Motor neuron (in vitro differentiated cells): ENCODE measurements around the gene ZNF778. TPM values are rescaled to one million over a fixed set of nuclear protein-coding genes. Genes with fewer than 3 reads are reported as not detected.
"Not testable (repeated sequence)": the region's sequence is repeated elsewhere in the genome, so short reads cannot be mapped to it uniquely, and the experiment has no call there.

Source experiments
- ATAC-seq, 8 experiments: fragments of 200-7000 bp; cut with Tn5 transposase; replicated peaks in 6 of 8; 2 replicates each; pipeline ENCODE4 v1.8.0; 2021; ENCODE audit warnings: mild to moderate bottlenecking in 8 of 8, moderate library complexity in 8 of 8
- H3K27ac ChIP-seq, 2 donors: fragments of 250-450 bp; sonication (Bioruptor Pico); 2 replicates each; pipeline ENCODE4 v1.9.0; 2021; ENCODE audit warnings: antibody characterized with exemption in 2 of 2, mild to moderate bottlenecking in 2 of 2, moderate library complexity in 1 of 2
- H3K4me1 ChIP-seq, 2 donors: fragments of 250-450 bp; sonication (Bioruptor Pico); replicated peaks in 1 of 2; 2 replicates each; pipeline ENCODE4 v1.6.1; 2021; ENCODE audit warnings: antibody characterized with exemption in 2 of 2, mild to moderate bottlenecking in 2 of 2, moderate library complexity in 1 of 2
- H3K4me3 ChIP-seq, 5 donors: fragments of 250-450 bp; sonication (Bioruptor Pico); 2 replicates each; pipeline ENCODE4 v1.9.0; 2021; ENCODE audit warnings: antibody characterized with exemption in 5 of 5, mild to moderate bottlenecking in 5 of 5, moderate library complexity in 4 of 5
- WGBS, 10 experiments: fragments of 450-650 bp; shearing (Covaris generic); methylation state at CpG; one replicate each; pipeline ENCODE4 v1.0.0; 2022; 5-methylcytosine and 5-hydroxymethylcytosine counted together
- in situ Hi-C, 9 experiments: fragments of 400-800 bp; cut with MboI; loops; one replicate each; pipeline ENCODE4 v1.15.0; 2021; ENCODE audit warnings: low sequenced_read_pairs in 9 of 9, low pct_unique_long_range_greater_than_20kb in 2 of 9; ENCODE audit not compliant: unreplicated experiment in 9 of 9
- total RNA-seq, 8 experiments: library from RNA; unstranded; fragments of 300-600 nt; gene quantifications; 2 replicates each; pipeline versions ENCODE4 v1.2.3 to v1.2.4, GENCODE V29; 2022

The ZNF778 gene
- total RNA-seq, 8 experiments from 2014 or later, result 6.8 to 14.7 (median 9.0) TPM

GRCh38 chr16:89219365-89219764 lies 1.9 kb downstream of the ZNF778 start:
- WGBS, 10 experiments, result 50 to 100% (median 95%) methylated on average over 1 to 4 of the region's 5 CpGs; no CpG with 5 or more reads in 3 of the 10 experiments
- Histone ChIP-seq H3K4me3 (no peak overlapping the region), H3K4me1 (peaks cover 11 to 14% of the 10 kb centered on the region in 2 donors), H3K27ac (no peak overlapping the region)
- in situ Hi-C loops, result loop anchor here in 2 of 9 experiments (25.0 kb wide), 2 partner anchors 282 to 482 kb away; no protein-coding TSS in a partner anchor
- ATAC-seq, result no peak

DNA sequence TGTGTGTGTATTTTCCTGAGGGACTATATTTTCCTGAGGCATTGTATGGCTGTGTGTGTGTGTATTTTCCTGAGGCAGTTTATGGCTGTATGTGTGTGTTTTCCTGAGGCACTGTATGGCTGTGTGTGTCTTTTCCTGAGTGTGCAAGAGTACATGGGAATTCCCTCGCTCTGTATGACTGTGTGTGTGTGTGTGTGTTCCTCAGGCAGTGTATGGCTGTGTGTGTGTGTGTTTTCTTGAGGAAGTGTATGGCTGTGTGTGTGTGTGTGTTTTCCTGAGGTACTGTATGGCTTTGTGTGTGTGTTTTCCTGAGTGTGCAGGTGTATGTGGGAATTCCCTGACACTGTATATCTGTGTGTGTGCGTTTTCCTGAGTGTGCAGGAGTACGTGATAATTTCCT lies 4.1 kb downstream of the ZNF778 start:
- Histone ChIP-seq H3K4me1 (peaks cover 5 to 8% of the 10 kb centered on the region in 2 donors), H3K4me3 (no peak overlapping the region), H3K27ac (no peak overlapping the region)
- 60 to 100% (median 86%) methylated on average over 1 to 2 of the region's 3 CpGs; no CpG with 5 or more reads in 5 of the 10 experiments for WGBS, 10 experiments
- no peak for ATAC-seq
- in situ Hi-C loops, result loop anchor here in 2 of 9 experiments (25.0 kb wide), 2 partner anchors 284 to 484 kb away; no protein-coding TSS in a partner anchor

GRCh38 chr16:89222931-89223330 lies 5.4 kb downstream of the ZNF778 start:
- Histone ChIP-seq H3K4me1 (peaks cover 5 to 6% of the 10 kb centered on the region in 2 donors), H3K4me3 (no peak overlapping the region), H3K27ac (no peak overlapping the region)
- ATAC-seq, result peak in 2 of 8 experiments; percentile 22 to 35
- WGBS, 10 experiments, result 92 to 100% (median 100%) methylated on average over 1 to 7 of the region's 21 CpGs; no CpG with 5 or more reads in 5 of the 10 experiments
- in situ Hi-C loops, result loop anchor here in 2 of 9 experiments (25.0 kb wide), 2 partner anchors 286 to 486 kb away; no protein-coding TSS in a partner anchor

DNA sequence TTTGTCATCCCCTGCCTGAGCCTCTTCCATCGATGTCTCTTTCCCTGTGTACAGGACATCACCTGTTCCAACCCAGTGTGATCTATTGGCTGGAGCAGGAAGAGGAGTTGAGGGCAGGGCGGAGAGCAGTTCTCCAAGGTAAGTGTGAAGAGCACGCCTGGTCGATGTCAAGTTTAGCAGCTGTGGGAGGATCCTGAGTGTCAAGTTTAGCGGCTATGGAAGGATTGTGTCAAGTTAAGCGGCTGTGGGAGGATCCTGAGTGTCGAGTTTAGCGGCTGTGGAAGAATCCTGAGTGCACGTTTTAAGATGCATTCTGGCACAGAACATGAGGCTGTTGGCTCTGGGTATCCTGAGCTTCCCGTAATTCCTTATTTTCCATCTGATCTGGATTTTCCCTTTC lies 7.2 kb downstream of the ZNF778 start:
- no peak for ATAC-seq
- in situ Hi-C loops, result loop anchor here in 2 of 9 experiments (25.0 kb wide), 3 partner anchors 263 to 487 kb away; partner anchors contain the start of gene ANKRD11 (in 1 of the 2)
- no peak overlapping the region for H3K27ac ChIP-seq
- WGBS, 10 experiments, result 90 to 100% (median 94%) methylated on average over 1 to 8 of the region's 10 CpGs; no CpG with 5 or more reads in 5 of the 10 experiments
- no peaks in the 10 kb centered on the region for H3K4me1 ChIP-seq
- H3K4me3 ChIP-seq, result no peak overlapping the region

GRCh38 chr16:89230255-89230654 lies 12.8 kb downstream of the ZNF778 start:
- 86 to 100% (median 94%) methylated on average over 2 to 9 of the region's 14 CpGs; no CpG with 5 or more reads in 7 of the 10 experiments for WGBS, 10 experiments
- no peak for ATAC-seq
- no peak overlapping the region for H3K27ac ChIP-seq
- in situ Hi-C loops, result loop anchor here in 1 of 9 experiments (25.0 kb wide), 1 partner anchor 257 kb away; the partner anchor contains the start of gene ANKRD11
- H3K4me3 ChIP-seq, result no peak overlapping the region
- H3K4me1 ChIP-seq, result no peaks in the 10 kb centered on the region

DNA sequence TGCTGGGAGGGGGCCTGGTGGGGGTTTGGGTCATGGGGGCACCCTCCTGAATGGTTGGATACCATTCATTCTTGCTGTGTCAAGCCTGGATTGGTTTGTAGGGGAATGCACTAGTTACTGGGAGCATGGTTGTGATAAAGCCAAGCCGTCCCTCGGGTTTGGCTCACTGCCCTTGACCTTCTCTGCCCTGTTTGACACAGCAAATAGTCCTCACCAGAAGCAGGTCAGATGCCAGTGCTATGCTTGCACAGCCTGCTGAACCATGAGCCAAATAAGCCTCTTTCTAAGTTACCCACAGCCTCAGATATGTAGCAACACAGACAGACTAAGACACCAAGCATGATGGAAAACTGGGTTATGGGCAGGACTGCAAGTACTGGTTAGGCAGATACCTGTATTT lies 14.6 kb downstream of the ZNF778 start:
- Histone ChIP-seq H3K4me3 (no peak overlapping the region), H3K4me1 (no peaks in the 10 kb centered on the region), H3K27ac (no peak overlapping the region)
- in situ Hi-C loops, result loop anchor here in 1 of 9 experiments (25.0 kb wide), 1 partner anchor 255 kb away; the partner anchor contains the start of gene ANKRD11
- WGBS, 10 experiments, result 50 to 100% (median 100%) methylated on average over 1 to 2 of the region's 2 CpGs; no CpG with 5 or more reads in 7 of the 10 experiments
- no peak for ATAC-seq

DNA sequence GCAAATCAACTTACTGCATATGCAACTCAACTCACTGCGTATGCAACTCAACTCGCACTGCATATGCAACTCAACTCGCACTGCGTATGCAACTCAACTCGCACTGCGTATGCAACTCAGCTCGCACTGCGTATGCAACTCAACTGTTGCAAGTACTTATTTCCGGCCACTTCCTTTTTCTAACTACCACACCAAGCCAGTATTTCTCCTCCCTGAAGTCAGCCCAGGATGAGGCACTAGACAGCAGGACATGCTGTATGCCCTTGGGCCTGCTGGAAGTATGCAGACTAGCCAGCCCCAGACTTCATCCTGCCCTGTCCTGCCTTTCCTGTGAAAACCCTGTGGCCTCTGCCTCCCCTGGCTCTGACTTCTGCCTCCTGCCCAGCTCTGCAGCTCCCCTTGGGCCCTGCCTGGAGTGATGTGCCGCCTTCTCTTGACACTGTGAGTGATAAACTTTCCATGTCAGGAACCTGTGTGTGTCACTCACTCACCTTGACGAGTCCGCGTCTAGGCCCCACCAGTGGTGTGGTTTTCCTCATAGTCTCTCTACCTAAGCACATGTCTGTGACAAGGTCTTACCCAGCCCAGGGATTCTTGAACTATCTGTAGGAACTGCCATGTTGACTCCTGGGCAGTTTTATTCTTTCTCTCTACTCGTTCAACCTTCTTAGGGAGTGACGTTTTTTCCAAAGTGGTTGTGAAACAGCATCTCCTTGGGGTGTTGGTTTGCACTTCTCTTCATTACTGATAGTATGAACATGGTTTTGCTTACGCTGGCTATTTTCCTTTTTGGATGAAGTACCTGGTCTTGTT lies 16.4 kb downstream of the ZNF778 start:
- in situ Hi-C loops, result loop anchor here in 1 of 9 experiments (25.0 kb wide), 1 partner anchor 253 kb away; the partner anchor contains the start of gene ANKRD11
- H3K4me3 ChIP-seq, result no peak overlapping the region
- WGBS, 10 experiments, result 86 to 100% (median 97%) methylated on average over 2 to 14 of the region's 16 CpGs
- no peak for ATAC-seq
- no peak overlapping the region for H3K27ac ChIP-seq
- H3K4me1 ChIP-seq, result no peaks in the 10 kb centered on the region

DNA sequence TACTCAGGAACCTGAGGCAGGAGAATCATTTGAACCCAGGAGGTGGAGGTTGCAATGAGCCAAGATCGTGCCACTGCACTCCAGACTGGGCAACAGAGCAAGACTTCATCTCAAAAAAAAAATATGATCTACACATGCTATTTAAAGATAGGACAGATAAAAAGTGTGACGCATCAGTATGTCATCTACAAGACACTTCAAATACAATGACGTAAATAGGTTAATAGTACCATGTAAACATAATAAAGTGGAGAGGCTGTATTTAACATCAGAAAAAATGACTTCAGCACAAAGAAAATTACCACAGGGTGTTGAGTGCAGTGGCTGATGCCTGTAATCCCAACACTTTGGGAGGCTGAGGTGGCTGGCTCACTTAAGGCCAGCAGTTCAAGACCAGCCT lies 20.2 kb downstream of the ZNF778 start:
- H3K27ac ChIP-seq, result no peak overlapping the region
- 83 to 100% (median 100%) methylated on average over 1 to 3 of the region's 3 CpGs; no CpG with 5 or more reads in 2 of the 10 experiments for WGBS, 10 experiments
- in situ Hi-C loops, result loop anchor here in 1 of 9 experiments (25.0 kb wide), 1 partner anchor 250 kb away; the partner anchor contains the start of gene ANKRD11

DNA sequence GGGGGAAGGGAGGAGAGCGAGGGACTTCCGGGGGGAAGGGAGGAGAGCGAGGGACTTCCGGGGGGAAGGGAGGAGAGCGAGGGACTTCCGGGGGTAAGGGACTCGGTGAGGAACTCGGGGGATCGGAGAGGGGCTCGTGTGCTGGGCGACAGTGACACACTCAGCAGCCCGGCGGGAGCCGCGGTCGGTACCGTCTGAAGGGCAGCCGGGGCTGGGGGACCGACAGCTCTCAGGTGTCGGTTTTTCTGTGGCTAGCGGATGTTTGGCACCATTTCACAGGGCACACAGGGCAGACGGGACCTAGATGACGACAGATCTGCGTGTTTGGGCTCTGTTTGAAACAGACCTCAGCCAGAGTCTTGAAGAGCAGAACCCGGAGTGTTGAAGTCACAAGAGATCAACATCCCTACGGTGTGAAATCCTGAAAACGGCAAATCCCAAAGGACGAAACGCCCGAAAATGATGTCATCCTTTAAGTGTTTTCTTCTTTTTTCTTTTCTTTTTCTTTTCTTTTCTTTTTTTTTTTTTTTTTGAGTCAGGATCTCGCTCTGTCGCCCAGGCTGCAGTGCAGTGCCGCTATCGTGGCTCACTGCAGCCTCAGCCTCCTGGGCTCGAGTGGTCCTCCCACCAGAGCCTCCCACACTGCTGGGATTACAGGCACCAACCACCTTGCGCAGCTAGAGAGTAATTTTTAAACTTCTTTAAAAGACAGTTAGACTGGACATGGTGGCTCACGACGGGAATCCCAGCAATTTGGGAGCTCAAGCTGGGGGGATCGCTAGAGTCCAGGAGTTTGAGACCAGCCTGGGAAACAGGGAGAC lies 23.9 kb downstream of the ZNF778 start:
- H3K27ac ChIP-seq, result peak overlapping the region; percentile 84 to 89
- H3K4me3 ChIP-seq, result peak overlapping the region; percentile 61 to 96 (median 91)
- H3K4me1 ChIP-seq, result peaks cover 0 to 2% of the 10 kb centered on the region in 2 donors
- WGBS, 10 experiments, result 0 to 32% (median 7%) methylated on average over 2 to 17 of the region's 39 CpGs
- ATAC-seq, result peak; percentile 70 to 90 (median 84)
- in situ Hi-C loops, result loop anchor here in 1 of 9 experiments (25.0 kb wide), 1 partner anchor 246 kb away; the partner anchor contains the start of gene ANKRD11

More for the DNA sequence above, 20.2 kb downstream of the ZNF778 start:
- no peak overlapping the region for H3K4me3 ChIP-seq
- no peak for ATAC-seq
- H3K4me1 ChIP-seq, result peaks cover 0 to 2% of the 10 kb centered on the region in 2 donors

GRCh38 chr16:89242795-89243200 lies 25.3 kb downstream of the ZNF778 start:
- 20 to 40% methylated on average over 1 to 2 of the region's 12 CpGs; no CpG with 5 or more reads in 8 of the 10 experiments for WGBS, 10 experiments
- H3K4me1 ChIP-seq, result peaks cover 0 to 2% of the 10 kb centered on the region in 2 donors
- in situ Hi-C loops, result loop anchor here in 1 of 9 experiments (25.0 kb wide), 1 partner anchor 245 kb away; the partner anchor contains the start of gene ANKRD11
- ATAC-seq, result no peak
- no peak overlapping the region for H3K27ac ChIP-seq
- H3K4me3 ChIP-seq, result no peak overlapping the region

GRCh38 chr16:89243664-89244063 lies 26.2 kb downstream of the ZNF778 start:
- no peak overlapping the region for H3K4me3 ChIP-seq
- H3K27ac ChIP-seq, result no peak overlapping the region
- peaks cover 0 to 2% of the 10 kb centered on the region in 2 donors for H3K4me1 ChIP-seq
- 40 to 68% (median 60%) methylated on average over 1 to 3 of the region's 5 CpGs; no CpG with 5 or more reads in 7 of the 10 experiments for WGBS, 10 experiments
- in situ Hi-C loops, result loop anchor here in 1 of 9 experiments (25.0 kb wide), 1 partner anchor 244 kb away; the partner anchor contains the start of gene ANKRD11
- no peak for ATAC-seq

DNA sequence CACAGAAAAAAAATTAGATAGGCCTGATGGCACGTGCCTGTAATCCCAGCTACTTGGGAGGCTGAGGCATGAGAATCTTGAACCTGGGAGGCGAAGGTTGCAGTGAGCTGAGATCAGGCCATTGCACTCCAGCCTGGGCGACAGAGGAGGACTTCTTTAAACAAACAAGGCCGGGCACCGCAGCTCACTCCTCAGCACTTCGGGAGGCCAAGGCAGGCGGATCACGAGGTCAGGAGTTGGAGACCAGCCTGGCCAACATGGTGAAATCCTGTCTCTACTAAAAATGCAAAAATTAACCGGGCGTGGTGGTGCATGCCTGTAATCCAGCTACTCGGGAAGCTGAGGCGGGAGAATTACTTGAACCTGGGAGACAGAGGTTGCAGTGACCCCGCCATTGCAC lies 26.8 kb downstream of the ZNF778 start:
- in situ Hi-C loops, result loop anchor here in 1 of 9 experiments (25.0 kb wide), 1 partner anchor 243 kb away; the partner anchor contains the start of gene ANKRD11
- 46 to 87% (median 62%) methylated on average over 2 to 11 of the region's 13 CpGs; no CpG with 5 or more reads in 4 of the 10 experiments for WGBS, 10 experiments
- not testable (repeated sequence) for ATAC-seq, H3K4me1 ChIP-seq, H3K4me3 ChIP-seq, H3K27ac ChIP-seq
